HepG2 (cell line): ENCODE measurements around the gene CLEC14A. TPM values are rescaled to one million over a fixed set of nuclear protein-coding genes. Genes with fewer than 3 reads are reported as not detected.

Experiments used
- ATAC-seq: fragments of 200-7000 bp; cut with Tn5 transposase; 3 replicates; pipeline ENCODE4 v1.9.1; 2020; ENCODE audit warnings: mild to moderate bottlenecking, moderate library complexity
- BruUV-seq: library from RNA; stranded (reverse); fragments of 400-500 nt; replicated peaks from 2 replicates; lab custom pipeline; 2021; lab: Mats Ljungman, UMichigan
- CTCF ChIA-PET: fragments of 300-600 bp; formaldehyde crosslinking; extraction: SDS; loops from one replicate; lab custom pipeline; 2021; ENCODE audit warnings: low total read pairs, inconsistent platforms, low intra/inter-chr PET ratio; lab: Yijun Ruan, JAX
- POLR2A ChIA-PET: fragments of 350-600 bp; sonication (Branson Sonifier 250); formaldehyde crosslinking; loops from one replicate; lab custom pipeline; 2020; ENCODE audit warnings: antibody characterized with exemption, inconsistent platforms; lab: Yijun Ruan, JAX
- DNase-seq: peaks from one replicate; pipeline ENCODE4 v3.0.0-alpha.2; 2015; ENCODE audit warnings: low spot score
- FAIRE-seq: peaks from 3 replicates; lab custom pipeline; 2011; peaks lifted over from hg19 to GRCh38; lab: Jason Lieb, UNC
- H2AFZ ChIP-seq: one replicate; pipeline ENCODE4 v1.6.1; 2011; ENCODE audit warnings: low read length, inconsistent platforms
- H3K27ac ChIP-seq: fragments of 300-600 bp; 3 replicates; pipeline ENCODE4 v1.8.0; 2011; ENCODE audit warnings: mixed run types, mild to moderate bottlenecking, mixed read lengths, low read length, inconsistent platforms; ENCODE audit not compliant: insufficient read depth; ENCODE audit errors: extremely low read length
- H3K27me3 ChIP-seq, 2 experiments: fragments of 200-600 bp in 1 of 2; 2 replicates in 1 of 2; 3 replicates in 1 of 2; pipeline versions ENCODE4 v1.6.0 to v1.8.0; 2011; ENCODE audit warnings: low read length in 2 of 2, mild to moderate bottlenecking in 2 of 2, moderate library complexity in 2 of 2, inconsistent platforms in 1 of 2; ENCODE audit not compliant: insufficient read depth in 2 of 2, control insufficient read depth in 1 of 2
- H3K36me3 ChIP-seq, 2 experiments: fragments of 200-600 bp in 1 of 2; replicated peaks in 1 of 2; 2 replicates in 1 of 2; 3 replicates in 1 of 2; pipeline versions ENCODE4 v1.5.1 to v1.8.0; 2011; ENCODE audit warnings: low read length in 2 of 2, inconsistent platforms in 1 of 2; ENCODE audit not compliant: insufficient read depth in 2 of 2, control insufficient read depth in 1 of 2
- H3K4me1 ChIP-seq: 2 replicates; pipeline ENCODE4 v1.5.1; 2012; ENCODE audit warnings: low read length, inconsistent platforms; ENCODE audit not compliant: insufficient read depth
- H3K4me2 ChIP-seq: 2 replicates; pipeline ENCODE4 v1.6.0; 2011; ENCODE audit warnings: low read depth, low read length, inconsistent platforms
- H3K4me3 ChIP-seq, 3 experiments: fragments of 200-600 bp in 1 of 3; sonication (generic), shearing (Covaris generic) in 1 of 3; replicated peaks in 1 of 3; 2 replicates each; pipeline ENCODE4 v1.5.1; 2011 to 2016; ENCODE audit warnings: low read length in 3 of 3, inconsistent platforms in 2 of 3, low read depth in 2 of 3, mild to moderate bottlenecking in 2 of 3, control low read depth in 1 of 3, mixed read lengths in 1 of 3; ENCODE audit not compliant: insufficient read depth in 1 of 3
- H3K79me2 ChIP-seq: one replicate; pipeline ENCODE4 v1.6.1; 2011; ENCODE audit warnings: low read length, inconsistent platforms; ENCODE audit not compliant: insufficient read depth
- H3K9ac ChIP-seq: 2 replicates; pipeline ENCODE4 v1.6.0; 2011; ENCODE audit warnings: mild to moderate bottlenecking, low read depth, low read length, inconsistent platforms; ENCODE audit not compliant: insufficient read depth
- H3K9me3 ChIP-seq: 2 replicates; pipeline ENCODE4 v1.5.1; 2012; ENCODE audit warnings: mild to moderate bottlenecking, low read length
- H4K20me1 ChIP-seq: 2 replicates; pipeline ENCODE4 v1.6.0; 2011; ENCODE audit warnings: inconsistent platforms, mild to moderate bottlenecking, low read length, moderate library complexity; ENCODE audit not compliant: insufficient read depth
- BRCA1 ChIP-seq: sonication (generic); formaldehyde crosslinking; IDR thresholded peaks from 2 replicates; pipeline ENCODE4 v1.4.0; 2020; ENCODE audit warnings: missing genetic modification reagents
- HMG20A ChIP-seq: IDR thresholded peaks from 2 replicates; pipeline ENCODE4 v1.6.1; 2016; ENCODE audit warnings: borderline replicate concordance
- KAT8 ChIP-seq: IDR thresholded peaks from 2 replicates; pipeline ENCODE4 v1.6.1; 2016; ENCODE audit warnings: missing genetic modification reagents, missing compliant biosample characterization
- MBNL3 ChIP-seq: fragments of 250-450 bp; sonication (Bioruptor Pico); conservative IDR thresholded peaks from 2 replicates; pipeline ENCODE4 v1.8.0; 2022; ENCODE audit warnings: mild to moderate bottlenecking, inconsistent platforms
- NFE2L1 ChIP-seq: sonication (generic); formaldehyde crosslinking; IDR thresholded peaks from 2 replicates; pipeline ENCODE4 v1.4.0; 2020; ENCODE audit warnings: missing genetic modification reagents, mild to moderate bottlenecking, borderline replicate concordance
- NFIC ChIP-seq: IDR thresholded peaks from 2 replicates; pipeline ENCODE4 v1.6.1; 2012; ENCODE audit warnings: mild to moderate bottlenecking, low read length, inconsistent platforms
- POLR2AphosphoS2 ChIP-seq: IDR thresholded peaks from 2 replicates; pipeline ENCODE4 v1.6.1; 2011; ENCODE audit warnings: low read depth, low read length, improper control_type of control experiment
- RBM39 ChIP-seq: fragments of 200-400 bp; formaldehyde crosslinking; IDR thresholded peaks from one replicate; pipeline ENCODE4 v1.6.1; 2018; ENCODE audit warnings: antibody characterized with exemption, mild to moderate bottlenecking, low read depth, low read length; ENCODE audit not compliant: poor library complexity, severe bottlenecking
- RERE ChIP-seq: IDR thresholded peaks from 2 replicates; pipeline ENCODE4 v1.6.1; 2016; ENCODE audit warnings: low read depth, missing genetic modification reagents, missing compliant biosample characterization
- SIX1 ChIP-seq: sonication (generic); formaldehyde crosslinking; IDR thresholded peaks from 2 replicates; pipeline ENCODE4 v1.4.0; 2020; ENCODE audit warnings: missing genetic modification reagents, borderline replicate concordance
- SRSF9 ChIP-seq: fragments of 200-400 bp; formaldehyde crosslinking; IDR thresholded peaks from 2 replicates; pipeline ENCODE4 v1.6.1; 2018; ENCODE audit warnings: borderline replicate concordance, mild to moderate bottlenecking, low read depth, low read length; ENCODE audit not compliant: insufficient read depth, poor library complexity, severe bottlenecking
- STAG1 ChIP-seq: sonication (generic); formaldehyde crosslinking; IDR thresholded peaks from 2 replicates; pipeline ENCODE4 v1.4.0; 2020; ENCODE audit warnings: missing genetic modification reagents
- THAP8 ChIP-seq: sonication (generic); formaldehyde crosslinking; IDR thresholded peaks from 2 replicates; pipeline ENCODE4 v1.5.1; 2020; ENCODE audit warnings: missing genetic modification reagents, mild to moderate bottlenecking, borderline replicate concordance
- YY1 ChIP-seq: IDR thresholded peaks from 2 replicates; pipeline ENCODE4 v1.6.1; 2011; ENCODE audit warnings: low read length, low read depth, moderate library complexity, mild to moderate bottlenecking; ENCODE audit not compliant: insufficient read depth, insufficient replicate concordance
- WGBS: methylation state at CpG from one replicate; pipeline ENCODE4 v1.1.6; 2017; ENCODE audit warnings: low lambda C conversion rate; 5-methylcytosine and 5-hydroxymethylcytosine counted together
- in situ Hi-C: cut with HindIII; loops from 2 replicates; pipeline ENCODE4 v1.10.0; 2017; ENCODE audit warnings: low pct_unique_long_range_greater_than_20kb; ENCODE audit not compliant: extremely low pct_ligation_motif_present
- intact Hi-C: fragments of 100-400 bp; cut with micrococcal nuclease; formaldehyde crosslinking; loops from one replicate; pipeline ENCODE4 v1.10.0; 2022; ENCODE audit not compliant: unreplicated experiment
- polyA plus RNA-seq, 8 experiments: library from polyadenylated mRNA; depleted of rRNA in 3 of 8; stranded (reverse) in 7 of 8; unstranded in 1 of 8; fragments of >200 nt; fragmentation: Illumina TruSeq in 4 of 8; extraction: Trizol in 4 of 8; gene quantifications; 2 replicates each; pipeline versions ENCODE4 v1.2.1 to v1.2.3, GENCODE V29; 2011 to 2016; ENCODE audit warnings: low read depth in 4 of 8, missing spikeins in 1 of 8, mixed read lengths in 1 of 8; ENCODE audit not compliant: insufficient read depth in 1 of 8
- total RNA-seq, 5 experiments: library from RNA; depleted of rRNA; stranded (reverse); fragments of >200 nt; fragmentation: Illumina TruSeq; extraction: Trizol; gene quantifications; 2 replicates each; pipeline ENCODE4 v1.2.3, GENCODE V29; 2016; ENCODE audit warnings: low read depth in 1 of 5

The CLEC14A gene
- total and polyA plus RNA-seq, 2 of the 13 experiments (the other 11 are each of a cell fraction or from before 2014, with no cell fraction given), result not detected

GRCh38 chr14:38250331-38250730 is 5.6 kb downstream of the CLEC14A start:
- no peak for ATAC-seq

GRCh38 chr14:38248321-38249028 is 7.4 kb downstream of the CLEC14A start:
- FAIRE-seq (no peak), DNase-seq (peak; percentile 28), ATAC-seq (peak; percentile 98)
- Histone ChIP-seq H3K27me3 (no peaks in the 10 kb centered on the region), H3K4me2 (no peak overlapping the region), H4K20me1 (no peaks in the 10 kb centered on the region), H3K9me3 (no peaks in the 10 kb centered on the region), H3K27ac (no peak overlapping the region), H3K79me2 (no peaks in the 10 kb centered on the region), H3K4me3 (no peak overlapping the region), H3K4me1 (no peaks in the 10 kb centered on the region), H3K9ac (no peak overlapping the region), H3K36me3 (no peaks in the 10 kb centered on the region), H2AFZ (no peak overlapping the region)
- no TSS peak for BruUV-seq
- ChIA-PET POLR2A (no interaction called here), CTCF (no interaction called here)
- intact Hi-C loops, result loop anchor here (1.0 to 5.0 kb wide), 2 partner anchors 352 to 619 kb away; no protein-coding TSS in a partner anchor
- 4% methylated on average over 3 of the region's 3 CpGs for WGBS
- in situ Hi-C loops, result no loop called here
- TF ChIP-seq RBM39 (no peak), STAG1 (CRISPR knock-in tag) (peak; percentile 36; the same call in 1 of the 2 replicates), RERE (CRISPR knock-in tag) (no peak), SIX1 (no peak), THAP8 (CRISPR knock-in tag) (no peak)

More at GRCh38 chr14:38250331-38250730, 5.6 kb downstream of the CLEC14A start:
- no peaks in the 10 kb centered on the region for H3K4me1 ChIP-seq
- no peaks in the 10 kb centered on the region for H3K79me2 ChIP-seq
- FAIRE-seq, result no peak
- H3K27me3 ChIP-seq, result no peaks in the 10 kb centered on the region
- no peak overlapping the region for H3K4me3 ChIP-seq
- H3K4me2 ChIP-seq, result no peak overlapping the region
- in situ Hi-C loops (no loop called here), intact Hi-C loops (no loop called here)
- BruUV-seq, result no TSS peak
- H3K27ac ChIP-seq, result no peak overlapping the region
- H2AFZ ChIP-seq, result no peak overlapping the region
- CTCF ChIA-PET, result no interaction called here
- no peak overlapping the region for H3K9ac ChIP-seq
- no peak for TF ChIP-seq MBNL3 (CRISPR knock-in tag)
- TF ChIP-seq BRCA1 (CRISPR knock-in tag), result no peak
- no peak for TF ChIP-seq KAT8 (CRISPR knock-in tag)
- TF ChIP-seq YY1, result no peak
- no peak for TF ChIP-seq NFIC
- TF ChIP-seq NFE2L1 (CRISPR knock-in tag), result no peak
- TF ChIP-seq SRSF9, result no peak
- TF ChIP-seq HMG20A (CRISPR knock-in tag), result no peak
- no peak for TF ChIP-seq POLR2AphosphoS2
- TF ChIP-seq, all 625 proteins: peak for 0
- no peak for DNase-seq
- Histone ChIP-seq H3K9me3 (no peaks in the 10 kb centered on the region), H3K36me3 (no peaks in the 10 kb centered on the region), H4K20me1 (no peaks in the 10 kb centered on the region)
- POLR2A ChIA-PET, result no interaction called here
